HUES64 (cell line): ENCODE data around the gene ITGB5.

Experiments used
- H3K27ac ChIP-seq: 2 replicates; pipeline ENCODE4 v1.7.0; 2013; ENCODE audit warnings: low read depth, low read length, inconsistent platforms
- H3K27me3 ChIP-seq: 2 replicates; pipeline ENCODE4 v1.6.1; 2013; ENCODE audit warnings: mild to moderate bottlenecking, low read length; ENCODE audit not compliant: insufficient read depth
- H3K36me3 ChIP-seq: 2 replicates; pipeline ENCODE4 v1.6.1; 2013; ENCODE audit warnings: mild to moderate bottlenecking, low read length; ENCODE audit not compliant: insufficient read depth
- H3K4me1 ChIP-seq: 2 replicates; pipeline ENCODE4 v1.6.1; 2013; ENCODE audit warnings: mild to moderate bottlenecking, low read length, moderate library complexity; ENCODE audit not compliant: insufficient read depth
- H3K4me3 ChIP-seq: 2 replicates; pipeline ENCODE4 v1.5.1; 2013; ENCODE audit warnings: mild to moderate bottlenecking, low read length, moderate library complexity
- H3K9ac ChIP-seq: 2 replicates; pipeline ENCODE4 v1.6.1; 2013; ENCODE audit warnings: mild to moderate bottlenecking, low read depth, low read length
- H3K9me3 ChIP-seq: 2 replicates; pipeline ENCODE4 v1.6.1; 2013; ENCODE audit warnings: low read depth, low read length; ENCODE audit not compliant: insufficient read depth
- WGBS: fragments of 150-250, 120-280 bp; methylation state at CpG from one replicate; pipeline ENCODE4 v1.1.7; 2013; ENCODE audit warnings: missing lambda C conversion rate; 5-methylcytosine and 5-hydroxymethylcytosine counted together

The ITGB5 gene

GRCh38 chr3:124821356-124821755, 65.8 kb downstream of the ITGB5 start:
- H3K4me1 ChIP-seq: peaks cover 15% of the 10 kb centered on the region
- H3K27ac ChIP-seq: no peak overlapping the region
- 93% methylated on average over 6 of the region's 6 CpGs for WGBS
- no peaks in the 10 kb centered on the region for H3K9me3 ChIP-seq
- no peak overlapping the region for H3K4me3 ChIP-seq
- no peaks in the 10 kb centered on the region for H3K27me3 ChIP-seq
- no peak overlapping the region for H3K9ac ChIP-seq
- peaks cover 64% of the 10 kb centered on the region for H3K36me3 ChIP-seq

- no peaks in the 10 kb centered on the region for H3K4me1 ChIP-seq
- no peaks in the 10 kb centered on the region for H3K27me3 ChIP-seq
- no peak overlapping the region for H3K4me3 ChIP-seq
- no peak overlapping the region for H3K27ac ChIP-seq
- H3K36me3 ChIP-seq: peaks cover 76% of the 10 kb centered on the region
- no peak overlapping the region for H3K9ac ChIP-seq
- H3K9me3 ChIP-seq: no peaks in the 10 kb centered on the region
- WGBS: 93% methylated on average over 9 of the region's 9 CpGs
Measured at GRCh38 chr3:124818398-124819091, 68.6 kb downstream of the ITGB5 start.

- no peak overlapping the region for H3K4me3 ChIP-seq
- 96% methylated on average over 6 of the region's 6 CpGs for WGBS
- H3K27me3 ChIP-seq: no peaks in the 10 kb centered on the region
- H3K27ac ChIP-seq: no peak overlapping the region
- H3K36me3 ChIP-seq: peaks cover 86% of the 10 kb centered on the region
- no peaks in the 10 kb centered on the region for H3K9me3 ChIP-seq
- no peaks in the 10 kb centered on the region for H3K4me1 ChIP-seq
- H3K9ac ChIP-seq: no peak overlapping the region
Measured at GRCh38 chr3:124817079-124817478, 70.1 kb downstream of the ITGB5 start.

- Histone ChIP-seq H3K36me3 (peaks cover 85% of the 10 kb centered on the region), H3K9me3 (no peaks in the 10 kb centered on the region), H3K27ac (no peak overlapping the region), H3K27me3 (no peaks in the 10 kb centered on the region), H3K9ac (no peak overlapping the region), H3K4me1 (no peaks in the 10 kb centered on the region), H3K4me3 (no peak overlapping the region)
- WGBS: 94% methylated on average over 4 of the region's 4 CpGs
Measured at GRCh38 chr3:124816206-124816605, 71.0 kb downstream of the ITGB5 start.

GRCh38 chr3:124815781-124816180, 71.4 kb downstream of the ITGB5 start:
- Histone ChIP-seq H3K36me3 (peaks cover 84% of the 10 kb centered on the region), H3K4me1 (no peaks in the 10 kb centered on the region), H3K9me3 (no peaks in the 10 kb centered on the region), H3K27ac (no peak overlapping the region), H3K27me3 (no peaks in the 10 kb centered on the region), H3K4me3 (no peak overlapping the region), H3K9ac (no peak overlapping the region)
- 95% methylated on average over 5 of the region's 5 CpGs for WGBS

GRCh38 chr3:124814620-124815421, 72.3 kb downstream of the ITGB5 start:
- Histone ChIP-seq H3K36me3 (peaks cover 82% of the 10 kb centered on the region), H3K9ac (no peak overlapping the region), H3K9me3 (no peaks in the 10 kb centered on the region), H3K4me1 (no peaks in the 10 kb centered on the region), H3K27me3 (no peaks in the 10 kb centered on the region), H3K4me3 (no peak overlapping the region), H3K27ac (no peak overlapping the region)
- WGBS: 94% methylated on average over 11 of the region's 11 CpGs

- Histone ChIP-seq H3K9ac (no peak overlapping the region), H3K4me1 (no peaks in the 10 kb centered on the region), H3K27me3 (no peaks in the 10 kb centered on the region), H3K36me3 (peaks cover 81% of the 10 kb centered on the region), H3K27ac (no peak overlapping the region), H3K9me3 (no peaks in the 10 kb centered on the region), H3K4me3 (no peak overlapping the region)
Measured at GRCh38 chr3:124813541-124813940, 73.6 kb downstream of the ITGB5 start.

- Histone ChIP-seq H3K27ac (no peak overlapping the region), H3K9me3 (no peaks in the 10 kb centered on the region), H3K27me3 (no peaks in the 10 kb centered on the region), H3K4me3 (no peak overlapping the region), H3K9ac (no peak overlapping the region), H3K4me1 (no peaks in the 10 kb centered on the region), H3K36me3 (peaks cover 79% of the 10 kb centered on the region)
- WGBS: 94% methylated on average over 15 of the region's 15 CpGs
Measured at GRCh38 chr3:124812291-124813265, 74.6 kb downstream of the ITGB5 start.

GRCh38 chr3:124811436-124811835, 75.7 kb downstream of the ITGB5 start:
- Histone ChIP-seq H3K9ac (no peak overlapping the region), H3K4me3 (no peak overlapping the region), H3K4me1 (no peaks in the 10 kb centered on the region), H3K27ac (no peak overlapping the region), H3K27me3 (no peaks in the 10 kb centered on the region), H3K9me3 (no peaks in the 10 kb centered on the region), H3K36me3 (peaks cover 73% of the 10 kb centered on the region)
- WGBS: 92% methylated on average over 5 of the region's 5 CpGs

GRCh38 chr3:124810970-124811369, 76.2 kb downstream of the ITGB5 start:
- Histone ChIP-seq H3K27ac (no peak overlapping the region), H3K9ac (no peak overlapping the region), H3K4me1 (no peaks in the 10 kb centered on the region), H3K4me3 (no peak overlapping the region), H3K27me3 (no peaks in the 10 kb centered on the region), H3K9me3 (no peaks in the 10 kb centered on the region), H3K36me3 (peaks cover 70% of the 10 kb centered on the region)
- WGBS: 92% methylated on average over 4 of the region's 4 CpGs

GRCh38 chr3:124809039-124809438, 78.1 kb downstream of the ITGB5 start:
- no peaks in the 10 kb centered on the region for H3K4me1 ChIP-seq
- H3K9me3 ChIP-seq: no peaks in the 10 kb centered on the region
- no peak overlapping the region for H3K9ac ChIP-seq
- peaks cover 54% of the 10 kb centered on the region for H3K36me3 ChIP-seq
- 85% methylated on average over 3 of the region's 3 CpGs for WGBS
- no peaks in the 10 kb centered on the region for H3K27me3 ChIP-seq
- no peak overlapping the region for H3K27ac ChIP-seq
- no peak overlapping the region for H3K4me3 ChIP-seq
